Measurements from ENCODE around the gene RNF115.

DNA sequence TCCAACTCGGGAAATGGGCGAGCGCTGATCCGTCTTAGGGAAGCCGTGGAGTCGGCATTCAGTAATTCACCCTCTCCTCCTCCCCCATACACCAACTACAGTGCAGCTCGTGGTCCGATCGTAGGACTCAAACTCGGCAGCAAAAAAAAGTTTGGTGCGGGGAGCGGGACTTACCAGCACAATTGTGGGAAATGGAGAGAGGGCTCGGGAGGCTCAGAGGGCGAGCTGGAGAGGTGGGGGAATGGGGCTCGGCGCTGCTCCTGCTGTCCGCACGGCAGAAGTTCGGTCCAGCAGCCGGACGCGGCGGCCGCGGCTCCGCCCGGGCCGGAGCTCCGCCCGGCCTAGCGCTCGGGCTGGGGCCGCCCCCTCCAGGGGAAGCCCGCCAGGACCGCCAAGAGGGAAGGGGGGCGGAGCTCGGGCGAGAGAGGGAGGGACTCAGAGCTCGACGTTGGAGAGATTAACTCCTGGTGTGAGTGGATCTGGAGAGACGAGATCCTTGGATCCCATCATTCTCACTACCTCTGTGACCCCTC lies 35.7 kb upstream of the RNF115 start:
- TF ChIP-seq CTCF (IDR thresholded peaks at IDR 0.05; ENCODE audit: low read depth, low read length) (no peak), POLR2A (IDR thresholded peaks at IDR 0.05; ENCODE audit: extremely low read depth, insufficient read length) (peak; percentile 81)
- TF ChIP-seq, protein P1, sequence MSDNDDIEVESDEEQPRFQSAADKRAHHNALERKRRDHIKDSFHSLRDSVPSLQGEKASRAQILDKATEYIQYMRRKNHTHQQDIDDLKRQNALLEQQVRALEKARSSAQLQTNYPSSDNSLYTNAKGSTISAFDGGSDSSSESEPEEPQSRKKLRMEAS (IDR thresholded peaks at IDR 0.05; ENCODE audit: low read depth, low read length): no peak
